ENCODE results near the gene GNAI3.

DNA sequence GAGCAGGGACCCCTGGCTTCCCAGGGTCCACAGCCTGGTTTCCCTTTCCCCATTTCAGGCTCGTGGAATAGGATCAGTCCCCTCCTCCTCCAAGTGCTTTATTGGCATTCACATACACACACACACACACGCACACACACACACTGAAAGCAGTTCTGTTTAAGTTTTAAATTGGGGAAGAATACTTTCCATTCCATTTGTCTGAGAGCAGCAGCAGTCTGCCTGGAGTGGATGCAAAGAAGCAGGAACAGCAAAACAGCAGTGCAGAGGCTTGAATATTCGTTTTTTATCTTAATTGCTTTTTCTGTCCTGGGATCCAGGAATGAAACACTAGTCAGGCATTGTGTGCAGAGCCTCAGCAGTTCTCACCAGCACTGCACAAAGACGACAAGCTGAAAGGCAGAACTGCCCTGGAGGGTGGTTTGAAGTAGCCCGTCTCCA is 47.5 kb upstream of the GNAI3 start:
- TF ChIP-seq RAD21 (IDR thresholded peaks at IDR 0.05; ENCODE audit: low read depth) (no peak), TAF1 (IDR thresholded peaks at IDR 0.05; ENCODE audit: low read depth) (no peak), CREB1 (IDR thresholded peaks at IDR 0.05; ENCODE audit: low read depth) (no peak), EP300 (IDR thresholded peaks at IDR 0.05; ENCODE audit: borderline replicate concordance) (no peak), FOXM1 (IDR thresholded peaks at IDR 0.05; ENCODE audit: borderline replicate concordance, low read depth) (no peak)

Data from Ishikawa (cell line).